HCT116 (cell line): ENCODE data around the gene CCDC91. TPM values are rescaled to one million over a fixed set of nuclear protein-coding genes. Genes with fewer than 3 reads are reported as not detected.

Source experiments
- ATAC-seq: fragments of 200-7000 bp; cut with Tn5 transposase; 2 replicates; pipeline ENCODE4 v1.9.1; 2020; ENCODE audit warnings: mild to moderate bottlenecking, moderate library complexity
- BruUV-seq: library from RNA; stranded (reverse); fragments of 400-500 nt; replicated peaks from 2 replicates; lab custom pipeline; 2021; lab: Mats Ljungman, UMichigan
- CTCF ChIA-PET: fragments of 300-600 bp; sonication (Branson Sonifier 250); formaldehyde crosslinking; loops from one replicate; lab custom pipeline; 2021; ENCODE audit warnings: antibody characterized with exemption; lab: Charles Lee
- POLR2A ChIA-PET: fragments of 300-600, 350-600 bp; sonication (Branson Sonifier 250); formaldehyde crosslinking; loops from one replicate; lab custom pipeline; 2021; ENCODE audit warnings: antibody characterized with exemption; lab: Charles Lee
- RAD21 ChIA-PET, 2 experiments: fragments of 300-600 bp; sonication (Branson Sonifier 250); formaldehyde crosslinking; loops; one replicate each; lab custom pipeline; 2023; ENCODE audit warnings: low total read pairs in 2 of 2; ENCODE audit not compliant: uncharacterized antibody in 2 of 2, unreplicated experiment in 2 of 2, low non-redundant PET in 1 of 2; lab: Charles Lee
- DNase-seq: peaks from one replicate; pipeline ENCODE4 v3.0.0-alpha.2; 2010; ENCODE audit warnings: low read depth, low spot score
- H2AFZ ChIP-seq: fragments of 200-600 bp; shearing (Covaris generic), sonication (generic); 2 replicates; pipeline ENCODE4 v1.6.1; 2017; ENCODE audit warnings: low read depth, mixed run types, mixed read lengths, antibody characterized with exemption, low read length; ENCODE audit not compliant: poor library complexity, severe bottlenecking
- H3K27ac ChIP-seq: 2 replicates; pipeline ENCODE4 v1.5.1; 2012; ENCODE audit warnings: low read depth, low read length
- H3K27me3 ChIP-seq: fragments of 200-600 bp; sonication (generic); 2 replicates; pipeline ENCODE4 v1.6.1; 2016; ENCODE audit warnings: mixed run types, low read length, mixed read lengths; ENCODE audit not compliant: insufficient read depth
- H3K36me3 ChIP-seq, 2 experiments: fragments of 200-500 bp in 1 of 2; fragments of 200-600 bp in 1 of 2; sonication (Bioruptor generic) in 1 of 2; sonication (generic) in 1 of 2; 2 replicates each; pipeline versions ENCODE4 v1.5.1 to v1.6.1; 2014 to 2016; ENCODE audit warnings: low read length in 2 of 2, inconsistent platforms in 1 of 2, mixed read lengths in 1 of 2, mixed run types in 1 of 2; ENCODE audit not compliant: insufficient read depth in 2 of 2, control insufficient read depth in 1 of 2
- H3K4me1 ChIP-seq, 2 experiments: fragments of 200-600 bp in 1 of 2; sonication (generic) in 1 of 2; 2 replicates each; pipeline versions ENCODE4 v1.5.1 to v1.6.1; 2012 to 2017; ENCODE audit warnings: low read length in 2 of 2, inconsistent platforms in 1 of 2, mild to moderate bottlenecking in 1 of 2, mixed read lengths in 1 of 2, mixed run types in 1 of 2, moderate library complexity in 1 of 2; ENCODE audit not compliant: insufficient read depth in 2 of 2, control insufficient read depth in 1 of 2
- H3K4me2 ChIP-seq: fragments of 200-600 bp; sonication (generic); 2 replicates; pipeline ENCODE4 v1.6.1; 2017; ENCODE audit warnings: mixed run types, low read length, mixed read lengths
- H3K4me3 ChIP-seq, 2 experiments: fragments of 200-600 bp in 1 of 2; sonication (generic) in 1 of 2; replicated peaks in 1 of 2; 2 replicates each; pipeline ENCODE4 v1.5.1; 2011 to 2016; ENCODE audit warnings: low read length in 2 of 2, control low read depth in 1 of 2, low read depth in 1 of 2, mild to moderate bottlenecking in 1 of 2, mixed read lengths in 1 of 2, mixed run types in 1 of 2
- H3K79me2 ChIP-seq: fragments of 200-600 bp; sonication (generic); 2 replicates; pipeline ENCODE4 v1.6.1; 2017; ENCODE audit warnings: mild to moderate bottlenecking, mixed run types, low read length, moderate library complexity, mixed read lengths; ENCODE audit not compliant: insufficient read depth
- H3K9ac ChIP-seq: fragments of 200-600 bp; sonication (generic); 2 replicates; pipeline ENCODE4 v1.6.1; 2016; ENCODE audit warnings: low read length, mixed read lengths
- H3K9me2 ChIP-seq: fragments of 200-600 bp; sonication (generic), shearing (Covaris generic); 2 replicates; pipeline ENCODE4 v1.6.1; 2017; ENCODE audit warnings: mixed run types, mild to moderate bottlenecking, moderate library complexity; ENCODE audit not compliant: insufficient read depth
- H3K9me3 ChIP-seq, 2 experiments: fragments of 200-500 bp in 1 of 2; fragments of 200-600 bp in 1 of 2; sonication (Bioruptor generic) in 1 of 2; sonication (generic) in 1 of 2; 2 replicates each; pipeline ENCODE4 v1.6.1; 2014 to 2017; ENCODE audit warnings: low read length in 2 of 2, mixed read lengths in 2 of 2, inconsistent platforms in 1 of 2, low read depth in 1 of 2, mild to moderate bottlenecking in 1 of 2, mixed run types in 1 of 2, moderate library complexity in 1 of 2; ENCODE audit not compliant: control insufficient read depth in 1 of 2, insufficient read depth in 1 of 2
- H4K20me1 ChIP-seq: fragments of 200-600 bp; sonication (generic), shearing (Covaris generic); 2 replicates; pipeline ENCODE4 v1.6.1; 2017; ENCODE audit warnings: mixed run types, mild to moderate bottlenecking, moderate library complexity; ENCODE audit not compliant: insufficient read depth
- CBX3 ChIP-seq: IDR thresholded peaks from 2 replicates; pipeline ENCODE4 v1.6.1; 2012; ENCODE audit warnings: low read depth
- CEBPB ChIP-seq: IDR thresholded peaks from 2 replicates; pipeline ENCODE4 v1.6.1; 2012; ENCODE audit warnings: low read depth
- EGR1 ChIP-seq: IDR thresholded peaks from 2 replicates; pipeline ENCODE4 v1.6.1; 2012; ENCODE audit warnings: low read depth
- EZH2 ChIP-seq: fragments of 200-600 bp; sonication (generic); IDR thresholded peaks from 2 replicates; pipeline ENCODE4 v1.6.1; 2017; ENCODE audit warnings: antibody characterized with exemption, mixed run types
- EZH2phosphoT487 ChIP-seq: fragments of 200-600 bp; IDR thresholded peaks from 2 replicates; pipeline ENCODE4 v1.6.1; 2018; ENCODE audit warnings: antibody characterized with exemption, borderline replicate concordance
- FOSL1 ChIP-seq: IDR thresholded peaks from 2 replicates; pipeline ENCODE4 v1.6.1; 2012; ENCODE audit warnings: low read depth
- MAX ChIP-seq: IDR thresholded peaks from 2 replicates; pipeline ENCODE4 v1.6.1; 2012
- POLR2A ChIP-seq: IDR thresholded peaks from 2 replicates; pipeline ENCODE4 v1.7.0; 2011; ENCODE audit warnings: borderline replicate concordance; ENCODE audit not compliant: insufficient read depth, insufficient read length; ENCODE audit errors: extremely low read depth
- POLR2AphosphoS5 ChIP-seq: IDR thresholded peaks from 2 replicates; pipeline ENCODE4 v1.6.1; 2011; ENCODE audit warnings: mild to moderate bottlenecking, low read depth, low read length, moderate library complexity
- RAD21 ChIP-seq: IDR thresholded peaks from 2 replicates; pipeline ENCODE4 v1.6.1; 2012; ENCODE audit warnings: low read depth, mild to moderate bottlenecking
- REST ChIP-seq: IDR thresholded peaks from 2 replicates; pipeline ENCODE4 v1.6.1; 2012; ENCODE audit warnings: low read depth
- SP1 ChIP-seq: IDR thresholded peaks from 2 replicates; pipeline ENCODE4 v1.6.1; 2012; ENCODE audit warnings: low read depth
- SRF ChIP-seq: IDR thresholded peaks from 2 replicates; pipeline ENCODE4 v1.6.1; 2012; ENCODE audit warnings: low read depth
- TCF7L2 ChIP-seq: IDR thresholded peaks from 2 replicates; pipeline ENCODE4 v1.7.0; 2011; ENCODE audit warnings: borderline replicate concordance, inconsistent platforms; ENCODE audit not compliant: insufficient read depth, insufficient read length; ENCODE audit errors: extremely low read depth
- YY1 ChIP-seq: IDR thresholded peaks from 2 replicates; pipeline ENCODE4 v1.6.1; 2011; ENCODE audit warnings: low read length, low read depth, moderate library complexity, mild to moderate bottlenecking; ENCODE audit not compliant: insufficient replicate concordance; ENCODE audit errors: extremely low read depth
- ZBTB33 ChIP-seq: IDR thresholded peaks from 2 replicates; pipeline ENCODE4 v1.6.1; 2011; ENCODE audit warnings: mild to moderate bottlenecking, low read length, moderate library complexity; ENCODE audit not compliant: insufficient replicate concordance; ENCODE audit errors: extremely low read depth
- ZFX ChIP-seq: fragments of 450-650 bp; IDR thresholded peaks from 2 replicates; pipeline ENCODE4 v1.6.1; 2017
- intact Hi-C: fragments of 100-400 bp; cut with micrococcal nuclease; formaldehyde crosslinking; loops from 2 replicates; pipeline ENCODE4 v1.10.0; 2022
- total RNA-seq: library from RNA; stranded (reverse); gene quantifications from one replicate; pipeline ENCODE4 v1.2.1, GENCODE V29; 2021; ENCODE audit not compliant: unreplicated experiment

The CCDC91 gene
- total RNA-seq, 1 experiment from 2014 or later, result 18.1 TPM

GRCh38 chr12:28388879-28389278 lies 198.6 kb downstream of the CCDC91 start:
- RAD21 ChIA-PET, result no interaction called here
- no peak overlapping the region for H3K4me3 ChIP-seq
- no peaks in the 10 kb centered on the region for H3K79me2 ChIP-seq
- CTCF ChIA-PET, result no interaction called here
- H3K27ac ChIP-seq, result no peak overlapping the region
- H3K9me3 ChIP-seq, result no peaks in the 10 kb centered on the region
- DNase-seq, result no peak
- BruUV-seq, result no TSS peak
- no peaks in the 10 kb centered on the region for H3K9me2 ChIP-seq
- no peaks in the 10 kb centered on the region for H3K4me1 ChIP-seq
- H3K27me3 ChIP-seq, result no peaks in the 10 kb centered on the region
- H3K4me2 ChIP-seq, result no peak overlapping the region
- H3K9ac ChIP-seq, result no peak overlapping the region
- no peak for ATAC-seq
- intact Hi-C loops, result no loop called here
- POLR2A ChIA-PET, result no interaction called here
- H4K20me1 ChIP-seq, result no peaks in the 10 kb centered on the region
- H2AFZ ChIP-seq, result no peak overlapping the region
- no peaks in the 10 kb centered on the region for H3K36me3 ChIP-seq
- no peak for TF ChIP-seq FOSL1

- no peak for ATAC-seq
- TF ChIP-seq SP1 (no peak), RAD21 (no peak), EGR1 (no peak), SRF (no peak), FOSL1 (no peak), EZH2 (no peak), CEBPB (no peak), ZFX (no peak), REST (no peak), POLR2A (no peak), POLR2AphosphoS5 (no peak), MAX (no peak), ZBTB33 (no peak), TCF7L2 (no peak), EZH2phosphoT487 (no peak), CBX3 (no peak), YY1 (no peak)
Observed at GRCh38 chr12:28390206-28390605, 199.9 kb downstream of the CCDC91 start.

More at GRCh38 chr12:28390206-28390605, 199.9 kb downstream of the CCDC91 start:
- Histone ChIP-seq H3K9me3 (no peaks in the 10 kb centered on the region), H2AFZ (no peak overlapping the region), H3K27me3 (no peaks in the 10 kb centered on the region), H3K9me2 (no peaks in the 10 kb centered on the region), H3K27ac (no peak overlapping the region), H3K9ac (no peak overlapping the region), H3K4me2 (no peak overlapping the region), H4K20me1 (no peaks in the 10 kb centered on the region), H3K36me3 (no peaks in the 10 kb centered on the region), H3K4me1 (no peaks in the 10 kb centered on the region), H3K79me2 (no peaks in the 10 kb centered on the region), H3K4me3 (no peak overlapping the region)
- ChIA-PET RAD21 (no interaction called here), POLR2A (no interaction called here), CTCF (no interaction called here)
- intact Hi-C loops, result no loop called here
- no peak for DNase-seq
- BruUV-seq, result no TSS peak
